HCT116 (cell line): Measurements from ENCODE around the gene SHF.

Source experiments
- POLR2AphosphoS5 ChIP-seq: IDR thresholded peaks from 2 replicates; pipeline ENCODE4 v1.6.1; 2011; ENCODE audit warnings: mild to moderate bottlenecking, low read depth, low read length, moderate library complexity
- TF ChIP-seq, protein P1 (sequence below), 3 experiments: fragments of 200-600 bp in 1 of 3; sonication (generic) in 1 of 3; IDR thresholded peaks in 2 of 3; conservative IDR thresholded peaks in 1 of 3; 2 replicates each; pipeline ENCODE4 v1.5.1; 2012 to 2017; ENCODE audit warnings: low read depth in 2 of 3, low read length in 2 of 3, antibody characterized with exemption in 1 of 3, borderline replicate concordance in 1 of 3, control low read depth in 1 of 3, mild to moderate bottlenecking in 1 of 3, mixed read lengths in 1 of 3, mixed run types in 1 of 3, moderate library complexity in 1 of 3; ENCODE audit not compliant: insufficient read depth in 1 of 3
- TF ChIP-seq, protein P2 (sequence below): IDR thresholded peaks from 2 replicates; pipeline ENCODE4 v1.6.1; 2011; ENCODE audit warnings: mild to moderate bottlenecking, low read length, moderate library complexity; ENCODE audit not compliant: insufficient replicate concordance; ENCODE audit errors: extremely low read depth

DNA sequence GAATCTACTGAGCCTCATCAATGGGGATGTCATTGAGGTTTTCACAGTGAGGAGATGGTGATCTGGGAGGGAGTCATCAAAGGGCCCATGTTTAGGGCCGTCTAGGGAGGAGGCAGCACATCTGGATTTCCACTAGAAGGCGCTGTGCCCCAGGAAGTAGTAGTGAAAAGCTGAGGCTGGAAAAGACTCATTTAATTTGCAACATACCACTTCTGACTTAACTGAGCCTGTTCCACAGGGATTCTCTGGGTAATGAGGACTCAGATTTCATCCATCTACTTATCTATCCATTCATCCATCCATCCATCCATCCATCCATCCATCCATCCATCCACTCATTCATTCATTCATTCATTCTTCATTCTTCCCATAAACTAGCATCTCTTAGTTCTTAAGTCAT, 17.4 kb upstream of the SHF start:
- TF ChIP-seq, protein P1, sequence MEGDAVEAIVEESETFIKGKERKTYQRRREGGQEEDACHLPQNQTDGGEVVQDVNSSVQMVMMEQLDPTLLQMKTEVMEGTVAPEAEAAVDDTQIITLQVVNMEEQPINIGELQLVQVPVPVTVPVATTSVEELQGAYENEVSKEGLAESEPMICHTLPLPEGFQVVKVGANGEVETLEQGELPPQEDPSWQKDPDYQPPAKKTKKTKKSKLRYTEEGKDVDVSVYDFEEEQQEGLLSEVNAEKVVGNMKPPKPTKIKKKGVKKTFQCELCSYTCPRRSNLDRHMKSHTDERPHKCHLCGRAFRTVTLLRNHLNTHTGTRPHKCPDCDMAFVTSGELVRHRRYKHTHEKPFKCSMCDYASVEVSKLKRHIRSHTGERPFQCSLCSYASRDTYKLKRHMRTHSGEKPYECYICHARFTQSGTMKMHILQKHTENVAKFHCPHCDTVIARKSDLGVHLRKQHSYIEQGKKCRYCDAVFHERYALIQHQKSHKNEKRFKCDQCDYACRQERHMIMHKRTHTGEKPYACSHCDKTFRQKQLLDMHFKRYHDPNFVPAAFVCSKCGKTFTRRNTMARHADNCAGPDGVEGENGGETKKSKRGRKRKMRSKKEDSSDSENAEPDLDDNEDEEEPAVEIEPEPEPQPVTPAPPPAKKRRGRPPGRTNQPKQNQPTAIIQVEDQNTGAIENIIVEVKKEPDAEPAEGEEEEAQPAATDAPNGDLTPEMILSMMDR (IDR thresholded peaks at IDR 0.05 in 2 of 3, conservative IDR thresholded peaks at IDR 0.05 in 1 of 3; ENCODE audit: borderline replicate concordance in 1 of 3, insufficient read depth in 1 of 3, low read depth in 2 of 3, low read length in 2 of 3): peak in 2 of 3 experiments; percentile 96 to 97; a peak in 4 of 6 replicates
- TF ChIP-seq, protein P2, sequence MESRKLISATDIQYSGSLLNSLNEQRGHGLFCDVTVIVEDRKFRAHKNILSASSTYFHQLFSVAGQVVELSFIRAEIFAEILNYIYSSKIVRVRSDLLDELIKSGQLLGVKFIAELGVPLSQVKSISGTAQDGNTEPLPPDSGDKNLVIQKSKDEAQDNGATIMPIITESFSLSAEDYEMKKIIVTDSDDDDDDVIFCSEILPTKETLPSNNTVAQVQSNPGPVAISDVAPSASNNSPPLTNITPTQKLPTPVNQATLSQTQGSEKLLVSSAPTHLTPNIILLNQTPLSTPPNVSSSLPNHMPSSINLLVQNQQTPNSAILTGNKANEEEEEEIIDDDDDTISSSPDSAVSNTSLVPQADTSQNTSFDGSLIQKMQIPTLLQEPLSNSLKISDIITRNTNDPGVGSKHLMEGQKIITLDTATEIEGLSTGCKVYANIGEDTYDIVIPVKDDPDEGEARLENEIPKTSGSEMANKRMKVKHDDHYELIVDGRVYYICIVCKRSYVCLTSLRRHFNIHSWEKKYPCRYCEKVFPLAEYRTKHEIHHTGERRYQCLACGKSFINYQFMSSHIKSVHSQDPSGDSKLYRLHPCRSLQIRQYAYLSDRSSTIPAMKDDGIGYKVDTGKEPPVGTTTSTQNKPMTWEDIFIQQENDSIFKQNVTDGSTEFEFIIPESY: no peak
- TF ChIP-seq POLR2AphosphoS5: no peak
